ENCODE results near the gene OR6S1. TPM values are rescaled to one million over a fixed set of nuclear protein-coding genes. Genes with fewer than 3 reads are reported as not detected.

OR6S1 gene
- total RNA-seq, 2 experiments from 2014 or later = not detected

DNA sequence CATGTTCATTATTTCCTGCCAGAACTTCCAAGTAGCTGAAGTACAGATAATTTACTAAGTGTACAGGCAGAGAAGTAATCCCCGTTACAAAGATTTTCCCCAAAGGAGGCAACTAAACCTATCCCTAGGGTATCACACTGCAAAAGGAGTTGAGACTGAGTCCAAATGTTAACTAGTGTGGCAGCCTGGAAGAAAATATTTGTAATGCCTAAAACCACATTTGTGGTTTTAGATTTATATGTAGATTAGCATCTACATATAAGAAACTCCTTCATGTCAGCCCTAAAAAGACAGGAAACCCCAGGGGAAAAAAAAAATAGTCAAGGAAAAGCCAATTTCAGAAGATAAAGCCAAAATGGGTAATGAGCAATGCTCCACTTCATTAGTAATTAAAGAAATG lies 48.9 kb downstream of the OR6S1 start:
- no peaks in the 10 kb centered on the region for H3K9me3 Mint-ChIP-seq
- H3K4me3 Mint-ChIP-seq = no peak overlapping the region
- POLR2A ChIA-PET = no interaction called here
- no peak for TF ChIP-seq CTCF (IDR thresholded peaks at IDR 0.05)
- intact Hi-C loops (cut with micrococcal nuclease) = no loop called here
- ATAC-seq (no peak), DNase-seq (no peak)
- peaks cover 5% of the 10 kb centered on the region for H3K4me1 Mint-ChIP-seq (ENCODE audit: low read depth)
- peaks cover 1% of the 10 kb centered on the region for H3K27me3 Mint-ChIP-seq
- CTCF ChIA-PET = interaction anchor here (0.7 kb wide), 1 partner anchor 266 kb away, joined by 3 read pairs; no protein-coding TSS in a partner anchor
- H3K36me3 Mint-ChIP-seq (ENCODE audit: low read depth) = no peaks in the 10 kb centered on the region
- H3K27ac Mint-ChIP-seq = no peak overlapping the region

GRCh38 chr14:20591235-20591634 lies 50.3 kb downstream of the OR6S1 start, which contains the start of gene RNASE12:
Gene RNASE12 (minus strand): TSS chr14:20591376. CDS start chr14:20590723, 653 bp downstream.
- H3K9me3 Mint-ChIP-seq = no peaks in the 10 kb centered on the region
- TF ChIP-seq CTCF (IDR thresholded peaks at IDR 0.05) = no peak
- no peak within 1 kb of the TSS for H3K4me3 Mint-ChIP-seq
- ATAC-seq = no peak
- ChIA-PET POLR2A (no interaction called here), CTCF (no interaction called here)
- no peak within 1 kb of the TSS for H3K27ac Mint-ChIP-seq
- no peaks in the 10 kb centered on the region for H3K36me3 Mint-ChIP-seq (ENCODE audit: low read depth)
- intact Hi-C loops (cut with micrococcal nuclease) = no loop called here
- peaks cover 1% of the 10 kb centered on the region for H3K27me3 Mint-ChIP-seq
- no peak for DNase-seq
- H3K4me1 Mint-ChIP-seq (ENCODE audit: low read depth) = peaks cover 5% of the 10 kb centered on the region

Other genes starting within 250 kb of the OR6S1 start
- 10 to 100 TPM; 22.8 to 25.3 TPM for gene TEP1, start 228.2 kb downstream of the OR6S1 start, total RNA-seq
- gene KLHL33, start 205.5 kb downstream of the OR6S1 start, total RNA-seq = under 1 TPM; 0.54 to 0.59 TPM
- 10 to 100 TPM; 39.5 to 40.7 TPM for gene OSGEP, start 186.9 kb downstream of the OR6S1 start, total RNA-seq
- 100 to 1,000 TPM; 196 to 211 TPM for gene APEX1, start 186.5 kb downstream of the OR6S1 start, total RNA-seq
- 10 to 100 TPM; 21.0 to 27.3 TPM for gene PIP4P1, start 180.3 kb downstream of the OR6S1 start, total RNA-seq
- 100 to 1,000 TPM; 176 to 183 TPM for gene PNP, start 172.3 kb downstream of the OR6S1 start, total RNA-seq
- gene RNASE10, start 136.2 kb downstream of the OR6S1 start, total RNA-seq = under 1 TPM in 1 of 2 experiments, not detected in 1; 0.23 TPM
- not detected for gene RNASE9, start 80.6 kb downstream of the OR6S1 start, total RNA-seq
- gene RNASE11, start 53.7 kb downstream of the OR6S1 start, total RNA-seq = not detected
- not detected for gene RNASE12, start 50.3 kb downstream of the OR6S1 start, total RNA-seq
- 1 to 10 TPM; 1.0 to 1.1 TPM for gene RNASE4, start 42.9 kb upstream of the OR6S1 start, total RNA-seq
- under 1 TPM; 0.87 to 0.92 TPM for gene ANG, start 47.1 kb upstream of the OR6S1 start, total RNA-seq
- not detected for gene EDDM3A, start 104.2 kb upstream of the OR6S1 start, total RNA-seq
- not detected for gene EDDM3B, start 126.7 kb upstream of the OR6S1 start, total RNA-seq
- gene RNASE6, start 139.6 kb upstream of the OR6S1 start, total RNA-seq = under 1 TPM in 1 of 2 experiments, not detected in 1; 0.25 TPM
- gene RNASE1, start 161.2 kb upstream of the OR6S1 start, total RNA-seq = not detected
- gene RNASE3, start 249.7 kb upstream of the OR6S1 start, total RNA-seq = not detected